GM19467 (cell line): ENCODE data around the gene COQ4.

Experiments used
- ATAC-seq: cut with Tn5 transposase; IDR thresholded peaks from one replicate; pipeline ENCODE4 v1.9.1; 2021; ENCODE audit warnings: mild to moderate bottlenecking, moderate library complexity; ENCODE audit not compliant: unreplicated experiment

COQ4 gene

DNA sequence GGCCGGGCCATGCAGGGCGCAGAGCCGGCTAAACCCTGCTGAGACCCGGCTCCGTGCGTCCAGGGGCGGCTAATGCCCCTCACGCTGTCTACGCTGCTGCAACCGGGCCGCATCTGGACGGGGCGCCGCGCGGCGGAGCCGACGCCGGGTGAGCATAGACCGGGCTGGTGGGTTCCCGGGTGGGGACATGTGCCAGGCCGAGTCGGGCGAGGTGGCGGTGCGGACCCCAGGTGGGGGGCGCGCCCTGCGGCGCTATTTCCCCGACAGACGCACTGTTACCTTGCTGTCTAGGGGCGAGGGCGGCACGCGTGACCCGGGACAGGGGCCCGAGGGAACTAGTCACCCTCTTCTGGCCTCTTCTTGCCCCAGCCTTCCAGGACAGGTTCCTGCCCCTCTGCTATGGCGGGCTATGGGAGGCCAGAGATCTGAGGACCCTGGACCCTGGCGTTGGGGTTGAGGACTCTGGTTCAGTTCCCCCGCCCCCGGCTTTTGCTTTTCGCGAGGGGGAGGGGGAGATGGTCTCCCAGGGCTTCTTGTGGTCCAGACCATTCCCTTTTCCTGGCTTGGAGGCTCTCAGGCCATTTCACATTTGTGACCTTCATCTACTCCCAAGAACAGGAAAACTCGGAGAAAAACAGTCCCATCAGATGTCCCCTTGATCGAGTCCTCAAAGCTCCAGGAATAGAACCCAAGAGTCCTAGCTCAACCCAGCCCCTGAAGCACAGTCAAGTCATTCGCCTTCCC is 18.2 kb downstream of the COQ4 start:
- ATAC-seq = no peak

DNA sequence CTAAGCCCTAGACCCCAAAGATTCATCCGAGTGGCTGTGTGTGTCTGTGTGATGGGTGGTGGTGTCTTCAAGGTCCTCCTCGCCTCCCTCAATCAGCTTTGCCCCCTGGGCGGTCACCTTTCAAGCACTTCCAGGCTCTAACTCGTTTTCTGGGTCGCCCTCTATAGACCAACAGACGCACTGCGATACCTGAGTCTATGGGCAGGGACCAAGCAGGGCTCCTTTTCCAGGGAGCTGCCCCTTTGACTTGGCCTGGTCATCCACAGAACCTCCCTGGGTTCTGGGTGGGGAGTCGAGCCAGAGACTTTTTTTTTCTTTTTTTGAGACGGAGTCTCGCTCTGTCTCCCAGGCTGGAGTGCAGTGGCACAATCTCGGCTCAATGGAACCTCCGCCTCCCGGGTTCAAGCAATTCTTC is 18.8 kb downstream of the COQ4 start:
- ATAC-seq = peak; percentile 48

DNA sequence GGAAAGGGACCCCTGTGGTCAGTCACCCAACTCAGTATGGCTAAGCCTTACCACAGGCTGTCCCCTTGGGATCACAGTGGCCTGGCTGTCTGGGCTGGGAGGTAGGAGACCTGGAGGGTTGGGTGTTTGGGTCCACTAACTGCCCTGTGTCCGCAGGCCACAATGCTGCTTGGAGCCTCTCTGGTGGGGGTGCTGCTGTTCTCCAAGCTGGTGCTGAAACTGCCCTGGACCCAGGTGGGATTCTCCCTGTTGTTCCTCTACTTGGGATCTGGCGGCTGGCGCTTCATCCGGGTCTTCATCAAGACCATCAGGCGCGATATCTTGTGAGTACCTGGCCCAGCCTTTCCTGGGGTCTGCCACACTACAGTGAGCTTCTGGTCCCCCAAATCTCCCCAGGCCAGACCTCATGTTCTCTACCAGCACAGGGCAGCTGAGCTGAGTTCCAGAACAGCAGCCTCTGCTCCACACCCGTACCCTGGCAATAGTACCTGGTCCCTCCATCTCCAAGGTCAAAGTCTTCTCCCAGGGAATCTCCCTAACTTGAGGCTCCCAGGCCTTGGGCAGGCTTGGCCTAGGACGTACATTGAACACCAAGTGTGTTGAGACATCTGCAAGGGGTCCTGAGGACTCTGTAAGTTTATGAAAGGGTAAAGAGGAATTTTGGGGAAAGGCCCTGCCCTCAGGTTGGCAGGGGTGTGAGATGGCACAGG is 20.5 kb downstream of the COQ4 start:
- no peak for ATAC-seq

DNA sequence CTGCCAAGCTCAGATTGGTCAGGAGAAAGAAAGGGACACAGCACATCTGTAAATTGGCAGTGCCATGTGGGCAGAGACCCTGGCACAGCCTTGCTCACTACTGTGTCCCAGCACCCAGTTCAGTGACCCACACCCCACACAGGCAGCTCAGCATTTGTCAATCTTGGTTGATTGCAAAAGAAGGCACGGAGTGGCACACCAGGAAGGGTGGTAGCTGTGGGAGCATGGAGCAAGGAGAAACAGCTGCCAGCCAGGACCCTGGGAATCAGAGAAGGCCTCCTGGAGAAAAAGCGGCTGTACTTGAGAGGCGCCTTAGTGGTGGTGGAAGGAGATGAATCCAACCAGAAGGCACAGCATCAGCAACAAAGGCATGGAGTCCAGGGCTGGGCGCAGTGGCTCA is 21.2 kb downstream of the COQ4 start:
- no peak for ATAC-seq

DNA sequence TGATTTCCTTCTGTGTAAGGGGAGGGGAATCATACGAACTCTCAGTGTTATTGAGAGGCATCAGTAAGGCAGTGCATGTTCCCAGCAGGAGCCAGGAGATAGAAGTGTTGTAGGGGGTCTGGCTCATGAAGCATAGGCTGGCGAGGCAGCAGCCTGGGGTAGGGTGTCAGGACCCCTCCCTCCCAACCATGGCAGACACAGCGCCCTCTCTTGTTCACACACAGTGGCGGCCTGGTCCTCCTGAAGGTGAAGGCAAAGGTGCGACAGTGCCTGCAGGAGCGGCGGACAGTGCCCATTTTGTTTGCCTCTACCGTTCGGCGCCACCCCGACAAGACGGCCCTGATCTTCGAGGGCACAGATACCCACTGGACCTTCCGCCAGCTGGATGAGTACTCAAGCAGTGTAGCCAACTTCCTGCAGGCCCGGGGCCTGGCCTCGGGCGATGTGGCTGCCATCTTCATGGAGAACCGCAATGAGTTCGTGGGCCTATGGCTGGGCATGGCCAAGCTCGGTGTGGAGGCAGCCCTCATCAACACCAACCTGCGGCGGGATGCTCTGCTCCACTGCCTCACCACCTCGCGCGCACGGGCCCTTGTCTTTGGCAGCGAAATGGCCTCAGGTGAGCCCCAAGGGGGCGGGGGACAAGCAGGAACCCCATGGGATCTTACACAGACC is 22.4 kb downstream of the COQ4 start:
- ATAC-seq = no peak

DNA sequence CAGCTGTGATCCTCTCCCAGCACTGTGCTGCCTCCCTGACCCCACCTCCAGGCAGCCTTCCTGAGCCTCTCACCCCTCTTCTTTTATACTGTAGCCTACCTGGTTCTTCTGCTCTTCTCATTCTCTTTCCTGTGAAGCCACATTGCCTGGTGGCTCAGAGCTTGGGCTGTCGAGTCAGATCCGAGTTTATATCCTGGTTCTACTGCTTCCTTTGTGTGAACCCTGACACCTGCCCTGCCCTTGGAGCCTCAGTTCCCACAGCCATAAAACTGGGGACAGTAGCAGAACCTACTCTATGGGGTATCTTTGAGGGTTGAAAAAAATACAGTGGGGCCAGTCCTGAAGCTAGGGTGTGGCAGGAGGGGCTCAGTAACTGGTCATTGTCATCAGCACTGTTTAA is 26.5 kb downstream of the COQ4 start:
- no peak for ATAC-seq

DNA sequence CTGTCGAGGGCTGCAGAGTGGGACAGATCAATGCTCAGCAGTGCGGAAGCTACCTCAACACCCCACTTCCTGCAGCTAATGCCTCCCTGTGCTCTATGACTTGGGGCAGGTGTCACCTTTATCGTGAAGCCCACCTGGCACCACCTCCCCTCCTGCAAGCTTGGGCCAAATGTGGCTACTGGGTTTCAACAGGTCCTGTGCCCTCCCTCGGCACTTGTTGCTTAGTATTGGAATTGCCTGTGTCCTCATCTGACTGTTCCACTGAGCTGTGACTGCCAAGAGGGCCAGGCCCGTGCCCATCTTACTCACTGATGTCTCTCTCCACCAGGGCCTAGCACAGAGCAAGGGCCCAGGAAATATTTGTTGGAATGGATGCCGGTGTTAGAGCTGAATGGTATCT is 27.1 kb downstream of the COQ4 start:
- no peak for ATAC-seq

DNA sequence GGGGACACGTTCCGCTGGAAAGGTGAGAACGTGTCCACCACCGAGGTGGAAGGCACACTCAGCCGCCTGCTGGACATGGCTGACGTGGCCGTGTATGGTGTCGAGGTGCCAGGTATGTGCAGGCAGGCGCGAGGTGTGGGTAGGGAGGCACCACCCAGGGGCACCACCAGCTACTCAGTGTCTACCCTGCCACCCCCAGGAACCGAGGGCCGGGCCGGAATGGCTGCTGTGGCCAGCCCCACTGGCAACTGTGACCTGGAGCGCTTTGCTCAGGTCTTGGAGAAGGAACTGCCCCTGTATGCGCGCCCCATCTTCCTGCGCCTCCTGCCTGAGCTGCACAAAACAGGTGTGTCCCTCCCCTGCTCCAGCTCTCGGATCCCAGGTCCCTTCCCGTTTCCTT is 32.8 kb downstream of the COQ4 start:
- ATAC-seq = no peak

DNA sequence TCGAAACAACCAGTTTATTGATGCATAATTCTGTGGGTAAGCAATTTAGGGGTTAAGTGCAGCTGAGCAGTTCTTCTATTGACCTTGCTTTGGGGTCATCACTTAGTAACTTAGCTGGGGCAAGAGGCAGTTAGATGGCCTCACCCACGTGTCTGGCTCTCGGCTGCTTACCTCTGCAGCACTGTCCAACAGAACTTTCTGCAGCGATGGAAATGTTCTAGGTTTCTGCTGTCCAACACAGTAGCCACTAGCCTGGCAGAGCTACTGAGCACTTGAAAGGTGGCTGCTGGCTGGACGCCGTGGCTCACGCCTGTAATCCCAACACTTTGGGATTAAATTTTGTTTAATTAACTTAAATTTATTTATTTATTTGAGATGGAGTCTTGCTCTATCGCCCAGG is 35.5 kb downstream of the COQ4 start:
- ATAC-seq = no peak

DNA sequence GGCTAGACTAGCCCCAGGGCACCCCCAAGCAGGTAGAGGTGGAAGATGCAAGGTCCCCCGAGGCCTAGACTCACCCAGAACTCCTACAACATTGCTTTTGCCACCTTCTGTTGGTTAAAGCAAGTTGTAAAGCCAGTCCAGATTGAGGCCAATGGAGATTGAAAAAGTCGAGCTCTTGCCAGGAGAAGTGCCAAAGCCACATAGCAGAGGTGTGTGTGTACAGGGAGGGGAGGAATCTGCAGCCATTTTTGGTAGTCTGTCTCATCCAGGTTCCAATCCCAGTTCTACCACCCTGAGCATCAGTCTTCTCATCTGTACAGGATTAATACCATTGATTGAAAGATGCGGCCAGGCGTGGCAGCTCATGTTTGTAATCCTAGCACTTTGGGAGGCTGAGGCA is 36.2 kb downstream of the COQ4 start:
- ATAC-seq = no peak

DNA sequence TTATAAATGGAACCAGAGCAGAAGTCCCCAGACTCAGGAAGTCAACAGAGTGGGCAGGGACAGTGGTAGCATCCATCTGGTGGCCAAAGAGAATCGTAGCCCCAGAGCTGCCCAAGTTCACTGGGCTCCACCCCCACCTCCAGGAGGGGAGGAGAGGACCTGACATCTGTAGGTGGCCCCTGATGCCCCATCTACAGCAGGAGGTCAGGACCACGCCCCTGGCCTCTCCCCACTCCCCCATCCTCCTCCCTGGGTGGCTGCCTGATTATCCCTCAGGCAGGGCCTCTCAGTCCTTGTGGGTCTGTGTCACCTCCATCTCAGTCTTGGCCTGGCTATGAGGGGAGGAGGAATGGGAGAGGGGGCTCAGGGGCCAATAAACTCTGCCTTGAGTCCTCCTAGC is 38.2 kb downstream of the COQ4 start:
- ATAC-seq = no peak

DNA sequence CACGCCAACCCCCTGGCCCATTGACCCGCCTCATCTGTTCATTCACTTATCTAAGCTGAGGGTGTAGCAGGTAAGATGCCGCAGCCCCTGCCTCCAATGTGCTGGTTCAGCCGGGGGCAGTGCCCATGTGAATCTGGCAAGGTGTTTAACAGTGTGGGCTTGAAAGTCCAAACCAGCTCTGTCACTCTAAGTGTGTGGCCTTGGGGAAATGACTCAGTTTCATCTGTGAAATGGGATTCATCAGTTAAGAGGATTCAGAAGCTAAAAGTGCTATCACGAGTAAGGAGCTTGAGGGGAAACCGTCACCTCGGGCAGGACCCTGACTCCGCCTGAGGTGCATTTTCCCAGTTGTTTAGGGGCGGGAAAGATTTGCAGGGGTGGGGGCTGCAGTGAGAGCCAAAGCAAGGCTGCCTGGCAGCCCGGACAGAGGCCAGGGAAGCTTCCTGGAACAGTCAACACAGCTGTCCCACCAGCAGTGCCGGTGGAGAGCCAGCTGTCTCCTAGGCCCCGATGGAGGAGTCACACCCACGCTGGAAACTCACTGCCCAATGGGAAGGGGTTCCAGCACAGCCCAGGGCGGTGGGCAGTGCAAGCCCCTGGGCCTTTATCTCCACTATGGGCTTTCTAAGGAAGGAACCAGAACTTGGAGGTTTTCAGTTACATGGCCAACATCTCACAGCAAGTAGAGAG is 38.8 kb downstream of the COQ4 start:
- ATAC-seq = no peak

DNA sequence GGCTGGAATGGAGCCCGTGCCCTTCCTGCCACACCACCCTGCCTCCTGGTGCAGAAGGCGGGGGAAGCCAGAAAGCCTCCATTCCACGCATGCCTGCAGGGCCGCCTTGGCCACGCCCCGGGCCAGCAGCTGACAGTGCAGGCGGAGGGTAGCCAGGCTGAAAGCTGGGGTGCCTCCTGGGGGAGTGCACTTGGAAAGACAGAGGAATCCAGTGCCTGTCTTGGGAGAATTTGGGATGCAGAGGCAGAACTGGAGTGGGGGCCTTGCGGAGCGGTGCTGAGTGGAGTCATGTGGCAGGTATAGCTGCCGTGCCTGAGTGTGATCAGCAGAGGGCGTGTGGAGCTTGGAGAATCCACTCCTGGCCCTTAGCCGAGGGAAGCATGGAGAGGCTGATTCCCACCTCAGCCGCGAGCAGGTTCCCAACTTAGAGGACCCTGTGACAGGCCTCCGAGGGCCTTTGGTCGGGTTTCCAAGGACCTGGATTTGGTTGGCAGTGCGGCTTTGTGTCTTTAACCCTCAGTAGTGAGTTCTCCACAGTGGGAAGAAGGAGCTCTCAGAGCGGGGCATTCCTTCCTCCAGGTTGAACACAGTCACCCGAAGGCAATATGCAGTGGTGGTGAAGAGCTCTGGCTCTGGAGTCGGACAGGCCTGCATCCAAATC is 39.5 kb downstream of the COQ4 start:
- no peak for ATAC-seq

DNA sequence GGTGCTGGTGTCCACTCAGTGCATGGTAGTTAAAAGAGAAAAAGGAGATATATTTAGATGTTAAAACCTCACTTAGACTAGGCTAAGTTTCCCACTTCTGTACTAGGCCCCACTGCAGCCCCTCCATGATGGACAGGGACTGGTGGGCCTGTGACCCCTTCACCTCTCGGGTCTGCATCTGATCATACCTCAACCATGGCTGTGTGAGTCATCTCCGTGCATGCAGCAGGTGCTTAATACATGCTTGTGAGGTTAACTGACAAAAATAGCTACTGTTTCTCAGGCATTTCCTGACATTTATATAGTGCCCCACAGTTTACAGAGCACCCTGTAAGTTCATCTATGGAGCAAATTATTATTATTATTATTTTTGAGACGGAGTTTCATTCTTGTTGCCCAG is 40.1 kb downstream of the COQ4 start:
- no peak for ATAC-seq

DNA sequence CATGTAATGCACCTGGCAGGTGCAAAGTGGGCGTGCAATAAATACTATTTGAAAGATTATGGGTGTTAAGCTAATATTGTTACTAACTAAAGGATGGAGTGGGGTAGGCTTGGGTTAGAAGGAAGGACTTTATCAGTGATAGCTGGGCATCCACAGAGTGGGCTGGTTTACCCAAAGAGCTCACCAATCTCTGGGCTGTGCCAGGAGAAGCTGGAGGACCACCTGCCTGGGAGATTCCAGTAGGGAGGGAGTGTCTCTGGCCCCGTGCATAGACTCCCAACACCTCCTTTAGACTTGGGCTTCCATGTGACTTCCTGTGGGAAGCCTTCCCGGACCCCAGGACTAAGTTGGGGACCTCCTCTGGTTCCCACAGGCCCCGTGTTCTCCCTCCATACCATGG is 42.9 kb downstream of the COQ4 start:
- ATAC-seq = no peak

DNA sequence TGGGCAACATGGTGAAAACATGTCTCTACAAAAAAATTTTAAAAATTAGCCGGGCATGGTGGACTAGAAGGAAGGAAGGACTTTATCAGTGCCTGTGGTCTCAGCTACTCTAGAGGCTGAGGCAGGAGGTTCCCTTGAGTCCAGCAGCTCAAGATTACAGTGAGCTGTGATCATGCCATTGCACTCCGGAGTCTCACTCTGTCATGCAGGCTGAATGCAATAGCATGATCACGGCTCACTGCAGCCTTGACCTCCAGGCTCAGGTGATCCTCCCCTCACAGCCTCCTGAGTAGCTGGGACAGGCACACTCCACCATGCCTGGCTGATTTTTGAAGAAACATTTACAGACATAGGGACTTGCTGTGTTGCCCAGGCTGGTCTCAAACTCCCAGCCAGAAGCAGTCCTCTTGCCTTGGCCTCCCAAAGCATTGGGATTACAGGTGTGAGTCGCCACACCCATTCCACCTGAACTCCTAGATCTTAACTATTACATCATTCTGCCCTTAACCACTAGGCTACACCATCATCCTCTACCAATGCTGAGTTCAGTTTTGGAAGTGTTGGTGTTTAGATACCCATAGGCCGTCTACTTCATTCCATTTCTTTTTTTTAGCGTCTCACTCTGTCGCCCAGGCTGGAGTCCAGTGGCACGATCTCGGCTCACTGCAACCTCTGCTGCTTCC is 46.5 kb downstream of the COQ4 start:
- no peak for ATAC-seq

DNA sequence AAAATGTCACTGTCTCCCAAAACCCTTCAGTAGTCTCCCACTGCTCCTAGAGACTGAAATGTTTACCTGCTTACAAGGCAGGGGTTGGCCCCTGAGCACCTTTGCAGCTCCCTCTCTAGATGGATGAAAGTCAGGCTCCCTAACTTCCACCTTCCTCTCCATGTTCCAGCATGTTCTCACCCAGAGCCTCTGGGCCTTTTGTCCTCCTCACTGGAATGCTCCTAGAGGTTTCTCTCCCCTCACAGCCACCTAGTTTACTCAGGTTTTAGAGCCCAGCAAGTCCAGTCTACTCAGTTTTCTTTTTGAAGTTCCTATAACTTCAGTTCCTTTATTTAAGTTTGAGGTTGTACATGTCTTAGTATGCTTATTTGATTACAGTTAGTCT is 47.7 kb downstream of the COQ4 start:
- ATAC-seq = no peak

DNA sequence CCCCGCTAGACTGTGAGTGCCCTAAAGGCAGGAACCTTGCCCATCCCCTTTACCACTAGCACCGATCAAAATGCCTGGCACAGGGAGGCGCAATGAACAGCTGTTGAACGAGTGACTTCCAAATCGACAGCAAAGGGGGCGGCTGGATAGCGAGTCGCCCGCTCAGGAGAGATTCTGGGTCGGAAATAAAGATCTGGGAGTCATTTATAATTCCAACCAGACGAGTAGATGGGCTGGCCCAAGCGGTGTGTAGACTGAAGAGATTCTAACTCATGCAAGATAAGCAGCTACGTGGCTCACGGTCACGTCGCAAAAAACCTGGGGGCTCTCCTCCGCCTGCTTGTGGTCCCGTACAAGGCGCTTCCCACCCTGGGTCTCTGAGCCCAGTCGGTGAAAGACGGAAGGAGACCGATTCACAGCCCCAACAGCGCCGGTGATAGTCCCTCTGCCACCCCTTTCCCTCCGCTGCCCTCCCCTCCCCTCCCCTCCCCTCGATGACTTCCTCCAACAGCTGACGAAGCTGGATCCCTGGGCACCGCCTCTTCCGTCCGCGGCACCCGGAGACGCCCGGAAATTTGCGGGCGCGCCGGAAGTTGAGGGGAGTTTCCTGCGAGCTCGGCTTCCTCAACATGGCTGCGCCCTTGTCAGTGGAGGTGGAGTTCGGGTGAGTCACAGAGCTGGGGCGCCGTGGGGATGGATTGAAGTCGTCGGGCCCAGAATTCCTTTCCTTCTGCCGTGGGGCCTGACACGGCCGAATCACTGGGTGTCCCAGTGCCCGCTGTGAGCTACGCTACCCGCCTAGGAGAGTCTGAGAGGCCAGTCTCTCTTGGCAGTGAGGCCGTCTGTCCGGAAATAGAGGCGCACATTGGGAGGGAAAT is 48.4 kb downstream of the COQ4 start, which contains the start of gene URM1:
URM1 (plus strand) TSS at position 623 of the 878 bp plus-strand sequence; CDS start at position 630, 7 bp downstream.
- peak; percentile 89 for ATAC-seq

DNA sequence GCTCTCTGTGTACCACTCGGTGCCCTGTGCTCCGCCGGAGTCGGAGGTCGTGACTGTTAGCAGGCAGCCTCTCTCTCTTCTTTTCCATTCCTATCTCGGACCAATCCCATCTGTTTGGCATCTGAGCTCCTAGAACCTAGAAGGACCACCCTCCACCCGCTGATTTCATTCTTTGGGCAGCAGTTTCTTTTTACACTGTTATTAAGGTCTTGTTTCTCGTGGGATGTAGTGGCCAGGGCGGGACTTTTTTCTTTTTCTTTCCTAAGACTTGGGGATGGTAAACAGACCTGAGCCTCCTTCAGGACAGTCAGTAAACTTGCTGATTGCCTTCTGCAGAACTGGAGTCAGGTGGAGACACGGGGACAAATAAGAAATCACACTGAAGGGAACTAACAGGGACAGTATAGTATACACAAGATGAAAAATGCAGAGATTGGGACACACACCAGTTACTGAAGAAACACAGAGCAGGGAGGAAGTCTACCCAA is 49.0 kb downstream of the COQ4 start:
- ATAC-seq = no peak
